Measurements from ENCODE around the gene FSTL1.

FSTL1 gene

GRCh38 chr3:120468635-120469295, 18.0 kb upstream of the FSTL1 start:
- no peak for DNase-seq

GRCh38 chr3:120462409-120462959, 11.7 kb upstream of the FSTL1 start:
- DNase-seq: no peak

- DNase-seq: no peak
Measured at GRCh38 chr3:120461416-120461815, 10.6 kb upstream of the FSTL1 start.

GRCh38 chr3:120460862-120461261, 10.1 kb upstream of the FSTL1 start:
- peak in 7 of 56 donors; percentile 1 to 34 (median 7) for DNase-seq

GRCh38 chr3:120460181-120460790, 9.5 kb upstream of the FSTL1 start:
- DNase-seq: no peak

- no peak for DNase-seq
Measured at GRCh38 chr3:120459196-120459595, 8.4 kb upstream of the FSTL1 start.

- DNase-seq: no peak
Measured at GRCh38 chr3:120457827-120458226, 7.0 kb upstream of the FSTL1 start.

GRCh38 chr3:120454076-120454689, 3.4 kb upstream of the FSTL1 start:
- DNase-seq: no peak

GRCh38 chr3:120452816-120453215, 2.0 kb upstream of the FSTL1 start:
- DNase-seq: no peak

GRCh38 chr3:120451806-120452205, 1.0 kb upstream of the FSTL1 start:
- no peak for DNase-seq

- DNase-seq: peak in 4 of 56 donors; percentile 5 to 56 (median 24)
Measured at GRCh38 chr3:120451272-120451761, 525 bp upstream of the FSTL1 start.

GRCh38 chr3:120449701-120450599, 842 bp downstream of the FSTL1 start:
- DNase-seq: peak in 2 of 56 donors; percentile 6 to 14

- DNase-seq: no peak
Measured at GRCh38 chr3:120449251-120449650, 1.5 kb downstream of the FSTL1 start.

GRCh38 chr3:120448756-120449155, 2.0 kb downstream of the FSTL1 start:
- DNase-seq: no peak

- no peak for DNase-seq
Measured at GRCh38 chr3:120446891-120447668, 3.7 kb downstream of the FSTL1 start.

GRCh38 chr3:120445654-120446053, 5.1 kb downstream of the FSTL1 start:
- no peak for DNase-seq

- no peak for DNase-seq
Measured at GRCh38 chr3:120443626-120444123, 7.1 kb downstream of the FSTL1 start.

GRCh38 chr3:120442975-120443517, 7.7 kb downstream of the FSTL1 start:
- no peak for DNase-seq

- no peak for DNase-seq
Measured at GRCh38 chr3:120441776-120442175, 9.0 kb downstream of the FSTL1 start.

GRCh38 chr3:120440762-120441161, 10.0 kb downstream of the FSTL1 start:
- DNase-seq: peak in 5 of 56 donors; percentile 6 to 27 (median 11)

Measured in amygdala (tissue), 56 donors.